Upper lobe of left lung (tissue), 6 donors: Measurements from ENCODE around the gene RFXANK. TPM values are rescaled to one million over a fixed set of nuclear protein-coding genes. Genes with fewer than 3 reads are reported as not detected.
"Not testable (repeated sequence)": the region's sequence is repeated elsewhere in the genome, so short reads cannot be mapped to it uniquely, and the experiment has no call there.

Experiments
- ATAC-seq, 2 donors: fragments of 200-7000 bp; cut with Tn5 transposase; one replicate each; pipeline ENCODE4 v1.9.1; 2022; ENCODE audit warnings: mild to moderate bottlenecking in 2 of 2, moderate library complexity in 2 of 2; ENCODE audit not compliant: low FRiP score in 2 of 2
- DNase-seq, 2 donors: peaks; one replicate each; pipeline ENCODE4 v3.0.0-alpha.2; 2019 to 2020
- H3K27ac ChIP-seq, 4 donors: fragments of 200-600 bp; sonication (generic); one replicate each; pipeline ENCODE4 v1.5.1; 2016 to 2019
- H3K27me3 ChIP-seq, 4 donors: fragments of 200-600 bp; sonication (generic); one replicate each; pipeline ENCODE4 v1.5.1; 2017 to 2019
- H3K36me3 ChIP-seq, 4 donors: fragments of 200-600 bp; sonication (generic); one replicate each; pipeline ENCODE4 v1.5.1; 2016 to 2019
- H3K4me1 ChIP-seq, 4 donors: fragments of 200-600 bp; sonication (generic); one replicate each; pipeline ENCODE4 v1.5.1; 2018 to 2019
- H3K4me3 ChIP-seq, 4 donors: fragments of 200-600 bp; sonication (generic); one replicate each; pipeline ENCODE4 v1.5.1; 2017 to 2019; ENCODE audit warnings: mild to moderate bottlenecking in 2 of 4, moderate library complexity in 1 of 4
- H3K9me3 ChIP-seq, 4 donors: fragments of 200-600 bp; sonication (generic); one replicate each; pipeline ENCODE4 v1.5.1; 2018 to 2019
- EP300 ChIP-seq, 4 donors: sonication (generic); formaldehyde crosslinking; IDR thresholded peaks; one replicate each; pipeline ENCODE4 v1.5.1; 2017; ENCODE audit warnings: antibody characterized with exemption in 4 of 4, control low read depth in 2 of 4
- POLR2A ChIP-seq, 4 donors: fragments of 450-650 bp; IDR thresholded peaks; one replicate each; pipeline ENCODE4 v1.5.1; 2016 to 2017; ENCODE audit warnings: antibody characterized with exemption in 4 of 4, mild to moderate bottlenecking in 2 of 4
- POLR2AphosphoS5 ChIP-seq, 2 donors: sonication (generic); formaldehyde crosslinking; IDR thresholded peaks; one replicate each; pipeline ENCODE4 v1.5.1; 2017; ENCODE audit warnings: antibody characterized with exemption in 2 of 2
- WGBS, 2 donors: methylation state at CpG; one replicate each; pipeline ENCODE4 v1.1.5; 2017 to 2018; 5-methylcytosine and 5-hydroxymethylcytosine counted together
- total RNA-seq, 6 donors: library from RNA; depleted of rRNA in 4 of 6; stranded (reverse); fragments of >200 nt in 4 of 6; gene quantifications; one replicate each; pipeline versions ENCODE4 v1.1.0 to v1.2.1, GENCODE V29; 2016 to 2021
- TF ChIP-seq, protein P1 (sequence below), 6 experiments: fragments of 450-650 bp in 4 of 6; fragments of 200-600 bp in 2 of 6; sonication (generic) in 2 of 6; IDR thresholded peaks; one replicate each; pipeline ENCODE4 v1.5.1; 2016 to 2019; ENCODE audit warnings: antibody characterized with exemption in 6 of 6
- donor health status: DM: no; HTN: no; CAD: no; lungs with moderate emphysema.
- donor health status: DM: no; HTN: yes; CAD: no; lungs with severe emphysema.

RFXANK gene
- total RNA-seq, 6 donors from 2014 or later = 39.1 to 79.7 (median 67.3) TPM

DNA sequence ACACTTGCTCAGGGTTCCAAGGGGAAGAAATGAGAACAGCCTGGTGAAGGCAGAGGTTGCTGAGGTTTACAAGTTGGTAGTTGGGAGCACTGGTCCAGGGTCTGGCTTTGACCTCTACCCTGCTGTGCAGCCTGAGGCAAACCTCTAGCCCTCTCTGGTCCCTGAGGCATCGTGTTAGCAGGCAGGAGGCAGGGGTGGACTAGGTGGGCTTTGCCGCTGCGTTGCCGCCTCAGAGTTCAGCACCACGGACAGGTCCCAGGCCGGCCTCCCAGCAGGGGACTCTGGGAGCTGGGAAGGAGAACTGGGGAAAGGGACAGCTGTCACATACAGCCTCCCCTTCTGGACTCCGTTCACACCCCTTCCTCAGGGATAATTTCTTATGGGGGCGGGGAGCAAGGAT is 22.8 kb downstream of the RFXANK start:
- Histone ChIP-seq H3K4me1 (no peaks in the 10 kb centered on the region), H3K4me3 (no peak overlapping the region), H3K27me3 (peaks cover 0 to 29% (median 9%) of the 10 kb centered on the region in 4 donors), H3K27ac (no peak overlapping the region), H3K9me3 (no peaks in the 10 kb centered on the region), H3K36me3 (no peaks in the 10 kb centered on the region)
- ATAC-seq (peak; percentile 7 to 53), DNase-seq (no peak)
- 1 to 7% methylated on average over 2 to 8 of the region's 8 CpGs for WGBS, 2 donors
- TF ChIP-seq POLR2A (IDR thresholded peaks at IDR 0.05) (no peak), EP300 (IDR thresholded peaks at IDR 0.05) (no peak), POLR2AphosphoS5 (IDR thresholded peaks at IDR 0.05) (no peak)
- TF ChIP-seq, protein P1, sequence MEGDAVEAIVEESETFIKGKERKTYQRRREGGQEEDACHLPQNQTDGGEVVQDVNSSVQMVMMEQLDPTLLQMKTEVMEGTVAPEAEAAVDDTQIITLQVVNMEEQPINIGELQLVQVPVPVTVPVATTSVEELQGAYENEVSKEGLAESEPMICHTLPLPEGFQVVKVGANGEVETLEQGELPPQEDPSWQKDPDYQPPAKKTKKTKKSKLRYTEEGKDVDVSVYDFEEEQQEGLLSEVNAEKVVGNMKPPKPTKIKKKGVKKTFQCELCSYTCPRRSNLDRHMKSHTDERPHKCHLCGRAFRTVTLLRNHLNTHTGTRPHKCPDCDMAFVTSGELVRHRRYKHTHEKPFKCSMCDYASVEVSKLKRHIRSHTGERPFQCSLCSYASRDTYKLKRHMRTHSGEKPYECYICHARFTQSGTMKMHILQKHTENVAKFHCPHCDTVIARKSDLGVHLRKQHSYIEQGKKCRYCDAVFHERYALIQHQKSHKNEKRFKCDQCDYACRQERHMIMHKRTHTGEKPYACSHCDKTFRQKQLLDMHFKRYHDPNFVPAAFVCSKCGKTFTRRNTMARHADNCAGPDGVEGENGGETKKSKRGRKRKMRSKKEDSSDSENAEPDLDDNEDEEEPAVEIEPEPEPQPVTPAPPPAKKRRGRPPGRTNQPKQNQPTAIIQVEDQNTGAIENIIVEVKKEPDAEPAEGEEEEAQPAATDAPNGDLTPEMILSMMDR (IDR thresholded peaks at IDR 0.05) = no peak

DNA sequence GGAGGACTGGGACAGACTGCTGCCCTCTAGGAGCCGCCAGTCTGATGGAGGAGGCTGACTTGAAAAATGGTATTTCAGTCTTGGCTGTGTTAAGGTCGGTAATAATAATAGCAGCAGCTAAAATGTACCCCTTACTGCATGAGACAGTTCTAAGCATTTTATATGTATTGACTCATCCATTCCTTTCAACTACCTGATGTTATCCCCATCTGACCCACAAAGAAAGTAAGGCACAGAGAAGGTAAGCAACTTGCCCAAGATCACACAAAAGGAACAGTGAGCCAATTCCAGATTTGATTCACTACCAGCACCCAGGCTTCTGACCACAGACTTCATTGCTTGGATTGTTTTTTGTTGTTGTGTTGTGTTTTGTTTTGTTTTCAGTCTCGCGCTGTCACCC is 23.7 kb downstream of the RFXANK start:
- no peak for ATAC-seq
- peaks cover 0 to 29% (median 9%) of the 10 kb centered on the region in 4 donors for H3K27me3 ChIP-seq
- DNase-seq = no peak
- TF ChIP-seq, protein P1 (IDR thresholded peaks at IDR 0.05) = no peak
- no peak for TF ChIP-seq POLR2AphosphoS5 (IDR thresholded peaks at IDR 0.05)
- no peak for TF ChIP-seq EP300 (IDR thresholded peaks at IDR 0.05)
- TF ChIP-seq POLR2A (IDR thresholded peaks at IDR 0.05) = no peak
- H3K4me3 ChIP-seq = no peak overlapping the region
- H3K27ac ChIP-seq = no peak overlapping the region
- no peaks in the 10 kb centered on the region for H3K4me1 ChIP-seq
- no peaks in the 10 kb centered on the region for H3K9me3 ChIP-seq
- no peaks in the 10 kb centered on the region for H3K36me3 ChIP-seq
- 73 to 79% methylated on average over 4 of the region's 4 CpGs for whole genome bisulfite sequencing, 2 donors

DNA sequence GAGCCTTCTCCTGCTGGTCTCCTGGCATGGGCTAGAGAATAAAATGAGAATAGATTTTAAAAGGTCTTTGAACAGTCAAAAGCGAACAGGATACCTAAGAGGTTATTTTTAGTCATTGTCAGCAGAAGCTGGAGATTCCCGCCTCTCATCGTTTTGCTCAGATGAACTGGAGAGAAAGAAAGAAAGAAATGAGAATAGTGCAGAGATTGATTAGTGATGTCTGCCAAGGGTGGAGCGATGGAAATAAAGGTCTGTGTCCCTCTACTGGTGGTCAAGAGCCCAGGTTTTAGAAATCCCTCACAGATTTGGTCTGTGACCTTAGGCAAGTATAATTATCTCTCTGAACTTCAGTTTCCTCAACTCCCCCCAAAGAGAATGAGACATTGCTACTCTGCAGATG is 25.0 kb downstream of the RFXANK start:
- H3K36me3 ChIP-seq = no peaks in the 10 kb centered on the region
- H3K9me3 ChIP-seq = no peaks in the 10 kb centered on the region
- ATAC-seq (no peak), DNase-seq (no peak)
- H3K27ac ChIP-seq = no peak overlapping the region
- 59 to 62% methylated on average over 4 of the region's 4 CpGs for WGBS, 2 donors
- H3K4me3 ChIP-seq = no peak overlapping the region
- H3K4me1 ChIP-seq = no peaks in the 10 kb centered on the region
- TF ChIP-seq EP300 (IDR thresholded peaks at IDR 0.05) (no peak), POLR2AphosphoS5 (IDR thresholded peaks at IDR 0.05) (no peak), POLR2A (IDR thresholded peaks at IDR 0.05) (no peak)
- TF ChIP-seq, protein P1 (IDR thresholded peaks at IDR 0.05) = no peak
- H3K27me3 ChIP-seq = peaks cover 0 to 22% (median 5%) of the 10 kb centered on the region in 4 donors

DNA sequence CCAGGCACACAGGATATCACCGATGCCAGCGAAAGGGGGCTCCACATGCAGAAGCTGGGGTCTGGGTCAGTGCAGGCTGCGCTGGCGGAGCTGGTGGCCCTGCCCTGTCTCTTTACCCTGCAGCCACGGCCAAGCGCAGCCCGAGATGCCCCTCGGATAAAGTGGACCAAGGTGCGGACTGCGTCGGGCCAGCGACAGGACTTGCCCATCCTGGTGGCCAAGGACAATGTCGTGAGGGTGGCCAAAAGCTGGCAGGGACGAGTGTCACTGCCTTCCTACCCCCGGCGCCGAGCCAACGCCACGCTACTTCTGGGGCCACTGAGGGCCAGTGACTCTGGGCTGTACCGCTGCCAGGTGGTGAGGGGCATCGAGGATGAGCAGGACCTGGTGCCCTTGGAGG is 26.9 kb downstream of the RFXANK start:
- H3K4me1 ChIP-seq = no peaks in the 10 kb centered on the region
- peak in 1 of 2 donors; percentile 79 for DNase-seq
- H3K9me3 ChIP-seq = no peaks in the 10 kb centered on the region
- 82 to 89% methylated on average over 15 to 17 of the region's 21 CpGs for WGBS, 2 donors
- H3K4me3 ChIP-seq = no peak overlapping the region
- H3K27ac ChIP-seq = no peak overlapping the region
- TF ChIP-seq POLR2A (IDR thresholded peaks at IDR 0.05) (no peak), EP300 (IDR thresholded peaks at IDR 0.05) (no peak), POLR2AphosphoS5 (IDR thresholded peaks at IDR 0.05) (no peak)
- TF ChIP-seq, protein P1 (IDR thresholded peaks at IDR 0.05) = no peak
- H3K27me3 ChIP-seq = peaks cover 0 to 5% (median under 1%) of the 10 kb centered on the region in 4 donors
- no peak for ATAC-seq
- no peaks in the 10 kb centered on the region for H3K36me3 ChIP-seq

DNA sequence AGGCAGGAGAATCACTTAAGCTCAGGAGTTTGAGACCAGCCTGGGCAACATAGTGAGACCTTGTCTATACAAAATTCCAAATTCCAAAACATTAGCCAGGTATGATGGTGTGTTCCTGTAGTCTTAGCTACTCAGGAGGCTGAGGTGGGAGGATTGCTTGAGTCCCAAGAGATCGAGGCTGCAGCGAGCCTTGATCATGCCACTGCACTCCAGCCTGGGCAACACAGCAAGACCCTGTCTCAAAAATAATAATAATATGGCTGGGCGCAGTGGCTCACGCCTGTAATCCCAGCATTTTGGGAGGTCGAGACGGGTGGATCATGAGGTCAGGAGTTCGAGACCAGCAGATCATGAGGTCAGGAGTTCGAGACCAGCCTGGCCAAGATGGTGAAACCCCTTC is 28.9 kb downstream of the RFXANK start:
- Histone ChIP-seq H3K27me3 (peaks cover 0 to 13% (median 5%) of the 10 kb centered on the region in 4 donors), H3K4me1 (peaks cover 0 to 14% (median 8%) of the 10 kb centered on the region in 4 donors)
- not testable (repeated sequence) for H3K36me3 ChIP-seq, H3K9me3 ChIP-seq, DNase-seq, ATAC-seq, H3K4me3 ChIP-seq, H3K27ac ChIP-seq
- WGBS, 2 donors = 83 to 87% methylated on average over 8 of the region's 8 CpGs
